HG02884 (cell line): ENCODE measurements around the gene RTKN.
A peak's percentile ranks its signal among the peaks of the same experiment; 100 is the strongest.
"Not testable (repeated sequence)": the region's sequence is repeated elsewhere in the genome, so short reads cannot be mapped to it uniquely, and the experiment has no call there.

ENCODE experiments used
- ATAC-seq: cut with Tn5 transposase; IDR thresholded peaks from one replicate; pipeline ENCODE4 v1.9.1; 2021; ENCODE audit warnings: mild to moderate bottlenecking, moderate library complexity; ENCODE audit not compliant: unreplicated experiment

Gene RTKN

DNA sequence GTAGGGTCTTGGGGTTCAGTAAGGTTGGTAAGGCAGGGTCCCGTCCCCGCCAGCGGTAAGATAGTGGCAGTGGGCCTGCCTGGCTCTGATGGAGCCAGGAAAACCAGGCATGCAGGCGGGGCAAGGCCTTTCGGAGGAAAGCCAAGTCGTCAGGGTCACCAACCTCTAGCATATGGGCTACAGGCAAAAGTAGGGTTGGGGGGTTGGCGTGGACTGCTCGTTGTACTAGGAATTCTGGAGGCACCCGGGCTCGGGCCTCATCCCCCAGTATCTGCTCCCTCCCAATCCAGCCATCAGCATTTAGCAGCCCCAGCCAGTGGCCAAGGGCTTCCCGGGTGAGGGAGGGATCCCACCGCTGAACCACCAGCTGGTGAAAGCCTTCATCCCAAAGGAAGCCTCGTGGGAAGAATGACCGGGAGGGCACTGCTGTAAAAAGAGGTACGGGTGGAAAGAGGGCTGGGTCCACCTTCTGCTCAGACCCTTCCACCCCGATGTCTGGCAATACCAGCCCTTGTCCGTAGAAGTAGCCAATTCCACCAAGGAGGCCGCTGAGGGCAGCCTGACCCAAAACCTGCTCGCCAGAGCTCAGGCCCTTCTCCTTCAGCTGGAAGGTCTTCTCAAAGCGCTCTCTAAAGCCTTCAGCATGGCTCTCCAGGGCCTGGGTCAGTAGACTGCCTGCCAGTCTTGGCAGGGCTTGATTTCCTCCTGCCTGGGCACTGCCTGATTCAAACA is 20.5 kb upstream of the RTKN start:
- no peak for ATAC-seq

DNA sequence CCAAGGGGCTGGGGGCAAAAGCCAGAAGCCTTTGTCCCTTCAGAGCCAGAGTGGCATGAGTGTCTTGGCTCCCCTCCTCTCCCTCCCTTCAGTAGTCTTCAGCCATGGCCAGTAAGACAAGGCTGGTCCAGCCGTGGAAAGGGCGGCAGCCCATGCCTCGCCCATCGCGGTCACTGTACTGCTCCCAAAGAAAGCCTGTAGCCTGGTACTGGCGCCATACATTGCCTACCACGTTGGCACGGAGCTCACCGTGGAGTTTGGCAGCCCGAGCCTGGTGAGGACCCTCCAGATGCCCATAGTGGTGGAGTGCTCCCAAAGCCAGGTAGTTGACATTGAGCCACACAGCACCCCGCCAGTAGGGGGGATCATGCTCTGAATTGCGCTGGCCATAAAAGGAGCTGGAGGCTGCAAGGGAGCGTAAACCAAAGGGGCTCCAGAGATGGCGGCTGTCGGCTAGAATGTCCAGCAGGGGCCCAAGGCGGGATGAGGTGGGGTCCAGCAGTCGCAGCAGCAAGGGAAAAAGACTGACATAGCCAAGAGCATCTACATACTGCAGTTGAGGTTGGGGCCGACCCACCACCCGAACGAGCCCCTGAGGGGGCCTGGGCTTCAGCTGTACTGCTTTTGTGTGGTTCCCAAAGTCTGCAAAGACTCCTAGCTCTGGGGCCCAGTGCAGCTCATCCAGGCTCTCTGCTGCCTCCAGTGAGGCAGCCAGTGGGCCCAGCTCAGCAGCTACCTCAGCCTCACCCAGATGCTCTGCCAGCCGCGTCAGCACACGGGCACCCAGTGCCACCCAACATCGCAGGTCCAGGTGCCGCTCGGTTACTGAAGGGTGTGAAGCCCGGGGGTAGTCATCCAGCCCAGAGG is 19.7 kb upstream of the RTKN start:
- ATAC-seq: no peak

DNA sequence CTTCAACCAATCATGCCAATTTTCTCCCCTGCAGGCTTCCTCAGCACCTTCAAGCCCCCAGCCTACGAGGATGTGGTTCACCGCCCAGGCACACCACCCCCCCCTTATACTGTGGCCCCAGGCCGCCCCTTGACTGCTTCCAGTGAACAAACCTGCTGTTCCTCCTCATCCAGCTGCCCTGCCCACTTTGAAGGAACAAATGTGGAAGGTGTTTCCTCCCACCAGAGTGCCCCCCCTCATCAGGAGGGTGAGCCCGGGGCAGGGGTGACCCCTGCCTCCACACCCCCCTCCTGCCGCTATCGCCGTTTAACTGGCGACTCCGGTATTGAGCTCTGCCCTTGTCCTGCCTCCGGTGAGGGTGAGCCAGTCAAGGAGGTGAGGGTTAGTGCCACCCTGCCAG is 18.4 kb upstream of the RTKN start:
- ATAC-seq: not testable (repeated sequence)

DNA sequence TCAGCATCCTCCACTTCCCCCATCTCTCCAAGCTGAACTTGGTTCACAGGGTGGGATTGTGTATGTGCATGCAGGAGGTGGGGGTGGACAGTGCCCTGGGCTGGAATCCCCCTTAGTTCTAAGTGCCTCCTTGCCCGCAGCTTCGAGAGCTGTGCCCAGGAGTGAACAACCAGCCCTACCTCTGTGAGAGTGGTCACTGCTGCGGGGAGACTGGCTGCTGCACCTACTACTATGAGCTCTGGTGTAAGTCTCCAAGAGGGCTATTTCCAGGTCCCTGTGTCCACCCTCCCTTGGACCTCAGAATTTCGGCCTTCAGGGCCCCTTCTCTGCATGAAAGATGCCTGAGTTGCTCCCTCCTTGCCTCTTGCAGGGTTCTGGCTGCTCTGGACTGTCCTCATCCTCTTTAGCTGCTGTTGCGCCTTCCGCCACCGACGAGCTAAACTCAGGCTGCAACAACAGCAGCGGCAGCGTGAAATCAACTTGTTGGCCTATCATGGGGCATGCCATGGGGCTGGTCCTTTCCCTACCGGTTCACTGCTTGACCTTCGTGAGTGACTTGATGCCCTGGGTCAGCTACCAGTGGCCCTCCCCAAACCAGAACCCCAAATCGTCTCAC is 17.9 kb upstream of the RTKN start:
- not testable (repeated sequence) for ATAC-seq

DNA sequence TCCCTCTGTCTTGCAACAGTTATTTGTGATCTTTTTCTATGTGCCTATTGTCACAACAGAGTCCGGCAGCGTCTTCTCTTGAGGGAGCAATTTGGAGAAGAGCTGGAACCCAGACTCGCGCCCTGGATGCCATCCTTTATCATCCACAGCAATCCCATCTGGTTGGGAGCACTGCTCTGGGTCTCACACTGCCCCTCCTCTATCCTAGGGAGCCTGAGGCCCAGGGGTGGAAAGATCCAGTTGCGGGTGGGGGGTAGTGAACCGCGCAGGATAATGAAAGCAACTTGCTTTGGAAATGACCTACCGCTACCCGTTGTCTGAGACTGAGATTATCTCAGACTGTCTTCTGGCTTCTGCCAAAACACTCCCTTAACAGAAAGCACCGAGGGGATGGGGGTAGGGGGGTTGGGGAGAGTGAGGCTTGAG is 17.2 kb upstream of the RTKN start:
- no peak for ATAC-seq

DNA sequence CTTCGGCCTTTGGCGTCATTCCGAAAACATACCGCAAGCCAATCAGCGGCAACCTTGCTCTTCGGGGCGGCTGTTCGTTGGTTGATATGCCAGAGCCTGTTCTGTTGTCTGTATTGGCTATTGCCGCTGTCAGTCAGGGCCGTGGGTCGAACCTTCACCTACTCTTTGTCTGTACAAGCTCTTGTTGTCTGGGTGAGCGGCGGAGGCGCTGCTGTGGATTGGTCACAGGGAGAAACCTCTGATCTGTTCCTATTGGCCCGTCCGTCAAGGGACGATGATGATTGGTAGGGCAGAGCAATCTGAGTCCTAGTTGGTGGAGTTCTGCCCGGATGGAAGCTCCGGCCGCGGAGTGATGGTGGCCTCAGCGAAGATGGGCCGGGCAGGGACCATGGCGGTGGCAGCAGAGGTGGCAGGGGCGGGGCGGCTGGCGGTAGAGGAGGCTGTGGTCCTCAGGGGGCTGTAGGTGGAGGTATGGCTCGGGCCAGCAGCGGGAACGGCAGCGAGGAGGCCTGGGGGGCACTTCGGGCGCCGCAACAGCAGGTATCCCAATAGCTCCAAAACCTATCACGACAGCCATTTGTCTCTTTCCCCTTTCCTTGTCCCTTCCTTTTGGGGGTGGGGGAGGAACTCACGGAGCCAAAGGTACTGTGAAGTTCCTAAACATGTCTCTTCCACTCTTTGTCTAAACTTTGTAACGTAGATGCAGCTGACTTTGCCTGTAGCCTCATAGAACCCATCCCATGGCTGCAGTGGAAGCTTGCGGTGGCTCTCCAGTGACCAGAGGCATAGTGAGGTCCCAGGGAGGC is 16.6 kb upstream of the RTKN start, which contains the start of gene WBP1:
Gene WBP1 (plus strand): TSS at position 307 of the 806 bp plus-strand sequence. CDS start 165 bp downstream, at position 472.
- ATAC-seq: peak; percentile 80

DNA sequence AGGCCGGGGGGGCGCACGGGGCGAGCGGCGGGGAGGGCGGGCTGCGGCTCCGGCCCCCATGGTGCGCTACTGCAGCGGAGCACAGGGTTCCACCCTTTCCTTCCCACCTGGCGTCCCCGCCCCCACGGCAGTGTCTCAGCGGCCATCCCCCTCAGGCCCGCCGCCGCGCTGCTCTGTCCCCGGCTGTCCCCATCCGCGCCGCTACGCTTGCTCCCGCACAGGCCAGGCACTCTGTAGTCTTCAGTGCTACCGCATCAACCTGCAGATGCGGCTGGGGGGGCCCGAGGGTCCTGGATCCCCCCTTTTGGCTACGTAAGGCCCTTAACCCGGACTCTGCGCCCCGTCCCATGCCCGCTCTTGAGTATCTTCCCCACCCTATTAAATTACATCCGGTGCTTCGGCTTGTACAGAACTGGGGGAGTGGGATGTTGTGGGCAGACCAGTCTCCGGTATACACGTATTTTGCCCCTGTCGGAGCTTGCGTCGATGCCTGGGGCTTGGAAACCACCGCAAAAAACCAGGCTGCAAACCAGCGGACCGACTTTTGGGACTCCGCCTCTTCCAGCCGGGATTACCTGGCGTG is 15.9 kb upstream of the RTKN start:
- ATAC-seq: peak; percentile 26

DNA sequence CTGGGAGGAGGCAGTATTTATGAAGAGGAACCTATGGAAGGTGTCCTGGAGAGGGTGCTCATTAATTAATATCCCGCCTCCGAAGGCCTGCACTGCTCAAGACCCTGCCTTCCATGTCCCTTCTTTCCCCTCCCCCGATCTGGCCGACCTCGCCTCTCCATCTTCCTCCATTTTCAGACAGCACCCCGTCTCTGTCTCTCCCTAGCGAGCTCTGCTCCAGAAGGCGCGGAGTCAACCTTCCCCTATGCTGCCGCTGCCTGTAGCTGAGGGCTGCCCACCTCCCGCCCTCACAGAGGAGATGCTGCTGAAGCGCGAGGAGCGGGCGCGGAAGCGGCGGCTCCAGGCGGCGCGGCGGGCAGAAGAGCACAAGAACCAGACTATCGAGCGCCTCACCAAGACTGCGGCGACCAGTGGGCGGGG is 15.4 kb upstream of the RTKN start:
- ATAC-seq: no peak

DNA sequence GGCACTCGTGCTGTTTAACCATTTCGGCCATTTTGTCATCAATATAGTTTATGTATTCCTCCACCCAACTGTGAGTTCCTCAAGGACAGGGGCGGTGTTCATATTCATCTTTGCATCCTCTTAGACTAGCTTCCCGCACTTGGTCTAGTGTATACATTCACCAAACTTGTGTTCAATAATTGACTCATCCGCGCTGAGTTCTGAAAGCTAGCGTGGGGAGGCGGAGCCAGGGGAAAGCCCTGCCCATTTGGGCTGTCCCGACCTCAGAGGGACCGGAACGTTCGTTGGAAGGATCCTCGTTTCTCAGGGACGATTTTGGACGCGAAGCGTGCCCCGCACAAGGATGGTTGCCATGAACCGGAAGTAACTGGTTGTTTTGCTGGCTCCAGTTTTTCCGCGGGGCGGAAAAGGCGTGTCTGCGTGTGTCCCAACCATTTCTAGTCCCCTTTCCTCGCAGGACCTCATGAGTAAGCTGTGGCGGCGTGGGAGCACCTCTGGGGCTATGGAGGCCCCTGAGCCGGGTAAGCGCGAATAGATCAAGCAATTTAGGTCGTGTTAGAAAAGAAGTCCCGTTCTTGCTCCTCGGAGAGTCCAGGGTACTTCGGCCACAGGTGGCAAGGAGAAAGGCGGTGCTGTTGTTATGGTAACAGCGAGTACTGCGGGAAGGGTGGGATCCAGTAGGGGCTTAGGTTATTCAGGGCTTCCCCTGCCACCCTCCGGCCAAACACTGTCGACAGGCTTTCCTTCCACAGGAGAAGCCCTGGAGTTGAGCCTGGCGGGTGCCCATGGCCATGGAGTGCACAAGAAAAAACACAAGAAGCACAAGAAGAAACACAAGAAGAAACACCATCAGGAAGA is 13.1 kb upstream of the RTKN start, which contains the start of gene INO80B:
Gene INO80B (plus strand): TSS at position 434 of the 858 bp plus-strand sequence. CDS start 30 bp downstream, at position 464.
- peak; percentile 35 for ATAC-seq

DNA sequence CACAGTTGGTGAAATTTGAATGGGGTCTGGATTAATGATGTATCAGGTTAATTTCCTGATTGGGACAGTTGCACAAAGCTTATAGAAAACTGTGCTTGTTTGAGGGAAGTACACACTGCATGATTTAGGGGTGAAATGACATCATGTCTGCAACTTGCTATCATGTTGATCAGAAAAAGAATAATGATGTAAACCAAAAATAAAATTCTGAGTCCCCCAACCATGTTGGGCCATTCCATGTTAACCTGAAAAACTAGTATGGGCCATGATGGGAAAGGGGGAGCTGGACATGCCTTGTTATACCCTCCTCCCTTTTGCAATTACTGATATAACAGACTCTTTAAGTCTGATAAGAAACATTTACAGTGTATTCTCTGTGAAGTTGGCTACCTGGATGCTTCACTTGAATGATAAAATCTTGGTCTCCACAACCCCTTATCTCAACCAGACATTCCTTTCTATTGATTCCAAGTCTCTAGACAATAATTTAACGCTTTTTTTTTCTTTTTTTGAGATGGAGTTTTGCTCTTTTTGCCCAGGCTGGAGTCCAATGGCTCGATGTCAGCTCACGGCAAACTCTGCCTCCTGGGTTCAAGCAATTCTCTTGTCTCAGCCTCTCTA is 8.9 kb upstream of the RTKN start:
- ATAC-seq: no peak

DNA sequence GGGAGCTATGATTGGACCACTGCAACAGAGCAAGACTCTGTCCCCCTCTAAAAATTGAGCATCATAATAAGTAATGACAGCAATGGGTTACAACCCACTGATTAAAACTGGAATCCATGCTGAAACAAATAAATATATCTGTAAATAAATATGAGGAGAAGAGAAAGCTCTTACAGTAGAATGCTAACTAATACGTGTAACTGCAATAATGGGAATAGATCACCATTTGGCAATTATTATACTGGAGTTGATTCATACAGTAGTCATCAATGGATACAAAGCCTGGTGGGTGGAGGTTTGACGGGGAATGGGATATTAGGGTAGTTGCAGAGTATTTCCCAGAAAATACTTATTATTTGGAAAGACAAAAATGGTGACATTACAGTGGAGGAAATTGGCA is 7.0 kb upstream of the RTKN start:
- ATAC-seq: no peak

DNA sequence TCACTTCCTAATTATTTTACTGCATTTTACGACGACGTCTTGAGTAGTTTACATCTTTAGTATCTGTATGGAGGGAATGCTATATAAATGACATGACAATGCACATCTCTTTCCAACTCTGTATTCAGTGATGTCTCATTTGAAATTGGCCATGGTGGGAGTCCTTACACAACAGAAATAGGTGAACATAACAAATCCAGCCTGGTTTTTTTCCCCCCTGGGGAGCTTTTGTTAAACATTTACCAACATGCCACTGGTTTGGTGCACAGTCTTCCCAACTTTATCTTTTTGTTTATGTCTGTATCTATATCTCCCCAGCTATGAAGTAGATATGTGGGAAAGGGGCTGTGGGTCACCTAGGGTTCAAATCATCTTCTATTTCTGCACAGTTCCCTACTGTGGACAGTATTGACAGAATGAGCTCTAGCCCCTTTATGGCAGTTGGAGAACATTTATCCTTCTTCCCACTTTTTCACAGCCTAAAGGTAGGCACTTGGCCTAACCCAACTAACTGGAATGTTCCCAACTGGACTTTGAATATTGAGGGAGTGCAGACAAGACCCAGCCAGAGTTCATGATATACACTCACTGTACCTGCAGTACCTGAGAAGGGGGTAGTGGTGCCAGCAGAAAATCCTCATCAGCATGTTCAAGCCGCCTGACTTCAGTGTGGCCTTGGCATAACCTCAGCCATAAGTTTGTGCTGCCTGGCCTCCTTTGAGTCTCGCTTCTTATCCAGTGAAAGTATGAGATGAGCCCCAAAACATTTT is 5.7 kb upstream of the RTKN start:
- ATAC-seq: no peak

DNA sequence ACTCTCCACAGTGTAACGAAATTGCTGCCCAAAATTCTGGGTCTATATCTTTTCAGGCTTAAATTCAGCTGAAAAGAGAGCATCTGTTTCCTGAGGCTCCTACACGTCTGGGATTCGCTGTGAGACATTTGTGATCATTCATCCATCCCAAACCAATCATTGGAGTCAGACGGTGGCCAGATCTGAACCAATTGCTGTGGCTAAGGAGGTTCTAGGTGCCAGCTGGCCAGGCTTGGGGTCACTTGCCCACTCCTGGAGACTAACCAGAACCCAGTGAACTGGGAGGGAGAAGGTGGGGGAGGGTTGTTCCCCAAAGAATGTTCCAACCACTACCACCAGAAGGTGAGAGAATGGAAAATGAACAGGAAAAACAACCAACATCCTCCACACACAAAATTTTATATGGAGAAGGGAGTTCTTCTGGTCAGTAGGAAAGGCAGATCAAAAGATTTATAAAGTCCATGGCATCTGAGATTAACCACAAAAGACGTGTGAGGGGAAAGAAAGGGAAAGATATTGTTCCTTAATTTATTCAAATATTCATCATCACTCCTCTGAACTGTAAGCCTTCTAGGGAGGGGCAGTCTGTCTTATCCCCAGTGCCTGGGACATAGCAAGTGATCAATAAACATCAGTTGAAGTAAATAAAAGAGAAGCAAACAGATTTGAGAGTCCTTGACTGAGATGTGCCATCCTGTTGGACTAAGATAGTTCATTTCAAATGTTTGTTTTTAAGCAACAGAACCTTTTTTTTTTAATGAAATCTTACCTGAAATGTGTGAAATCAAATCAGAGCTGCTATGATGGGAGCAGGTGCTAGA is 3.0 kb upstream of the RTKN start:
- no peak for ATAC-seq

DNA sequence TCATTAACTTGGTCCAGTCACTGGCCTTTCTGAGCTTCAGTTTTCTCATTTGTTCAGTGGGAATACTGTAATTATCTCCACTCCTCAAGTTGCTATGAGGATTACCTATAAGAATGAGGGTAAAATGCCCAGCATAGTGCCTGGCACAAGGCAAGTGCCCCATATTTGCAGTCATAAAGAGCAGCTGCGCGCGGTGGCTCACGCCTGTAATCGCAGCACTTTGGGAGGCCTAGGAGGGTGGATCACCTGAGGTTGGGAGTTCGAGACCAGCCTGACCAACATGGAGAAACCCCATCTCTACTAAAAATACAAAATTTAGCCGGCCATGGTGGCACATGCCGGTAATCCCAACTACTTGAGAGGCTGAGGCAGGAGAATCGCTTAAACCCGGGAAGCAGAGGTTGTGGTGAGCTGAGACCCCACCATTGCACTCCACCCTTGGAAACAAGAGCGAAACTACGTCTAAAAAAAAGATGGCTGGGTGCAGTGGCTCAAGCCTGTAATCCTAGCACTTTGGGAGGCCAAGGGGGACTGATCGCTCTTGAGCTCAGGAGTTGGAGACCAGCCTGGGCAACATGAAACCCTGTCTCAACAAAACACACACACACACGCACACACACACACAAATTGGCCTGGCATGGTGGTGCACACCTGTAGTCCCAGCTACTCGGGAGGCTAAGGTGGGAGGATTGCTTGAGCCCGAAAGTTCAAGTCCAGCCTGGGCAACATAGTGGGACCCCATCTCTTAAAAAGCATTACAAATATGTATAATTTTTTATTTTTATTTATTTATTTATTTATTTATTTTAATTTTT is 953 bp upstream of the RTKN start:
- not testable (repeated sequence) for ATAC-seq

DNA sequence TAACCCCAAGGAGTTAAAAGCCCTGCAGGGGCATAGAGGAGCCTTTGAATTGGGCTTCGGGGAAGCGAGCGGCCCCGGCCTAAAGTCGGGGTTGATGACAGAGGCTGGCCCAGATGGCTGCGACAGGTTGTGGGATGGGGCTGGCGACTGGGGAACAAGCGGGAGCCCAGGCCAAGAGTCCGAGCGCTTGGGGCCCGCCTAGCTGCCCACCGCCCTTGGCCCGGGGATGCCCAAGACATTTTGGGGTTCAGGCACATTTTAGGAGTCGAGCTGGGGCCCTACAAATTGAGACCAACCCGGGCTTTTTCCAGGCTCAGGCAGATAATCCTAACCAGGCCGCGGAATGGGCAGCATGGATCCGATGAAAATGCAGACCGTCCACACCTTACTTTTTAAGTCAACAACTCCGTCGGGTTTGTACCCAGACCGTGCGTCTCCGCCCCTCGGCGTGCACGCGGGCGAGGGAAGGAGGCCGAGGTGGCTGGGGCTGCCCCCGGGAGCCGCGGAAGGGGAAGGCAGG is 507 bp downstream of the RTKN start:
- ATAC-seq: no peak
